Kasumi-1 (cell line): ENCODE data around the gene SYNPO2.

Experiments used
- DNase-seq, 2 experiments: peaks; one replicate each; lab custom pipeline; 2025; lab: John Stamatoyannopoulos, UW

The SYNPO2 gene, protein sequence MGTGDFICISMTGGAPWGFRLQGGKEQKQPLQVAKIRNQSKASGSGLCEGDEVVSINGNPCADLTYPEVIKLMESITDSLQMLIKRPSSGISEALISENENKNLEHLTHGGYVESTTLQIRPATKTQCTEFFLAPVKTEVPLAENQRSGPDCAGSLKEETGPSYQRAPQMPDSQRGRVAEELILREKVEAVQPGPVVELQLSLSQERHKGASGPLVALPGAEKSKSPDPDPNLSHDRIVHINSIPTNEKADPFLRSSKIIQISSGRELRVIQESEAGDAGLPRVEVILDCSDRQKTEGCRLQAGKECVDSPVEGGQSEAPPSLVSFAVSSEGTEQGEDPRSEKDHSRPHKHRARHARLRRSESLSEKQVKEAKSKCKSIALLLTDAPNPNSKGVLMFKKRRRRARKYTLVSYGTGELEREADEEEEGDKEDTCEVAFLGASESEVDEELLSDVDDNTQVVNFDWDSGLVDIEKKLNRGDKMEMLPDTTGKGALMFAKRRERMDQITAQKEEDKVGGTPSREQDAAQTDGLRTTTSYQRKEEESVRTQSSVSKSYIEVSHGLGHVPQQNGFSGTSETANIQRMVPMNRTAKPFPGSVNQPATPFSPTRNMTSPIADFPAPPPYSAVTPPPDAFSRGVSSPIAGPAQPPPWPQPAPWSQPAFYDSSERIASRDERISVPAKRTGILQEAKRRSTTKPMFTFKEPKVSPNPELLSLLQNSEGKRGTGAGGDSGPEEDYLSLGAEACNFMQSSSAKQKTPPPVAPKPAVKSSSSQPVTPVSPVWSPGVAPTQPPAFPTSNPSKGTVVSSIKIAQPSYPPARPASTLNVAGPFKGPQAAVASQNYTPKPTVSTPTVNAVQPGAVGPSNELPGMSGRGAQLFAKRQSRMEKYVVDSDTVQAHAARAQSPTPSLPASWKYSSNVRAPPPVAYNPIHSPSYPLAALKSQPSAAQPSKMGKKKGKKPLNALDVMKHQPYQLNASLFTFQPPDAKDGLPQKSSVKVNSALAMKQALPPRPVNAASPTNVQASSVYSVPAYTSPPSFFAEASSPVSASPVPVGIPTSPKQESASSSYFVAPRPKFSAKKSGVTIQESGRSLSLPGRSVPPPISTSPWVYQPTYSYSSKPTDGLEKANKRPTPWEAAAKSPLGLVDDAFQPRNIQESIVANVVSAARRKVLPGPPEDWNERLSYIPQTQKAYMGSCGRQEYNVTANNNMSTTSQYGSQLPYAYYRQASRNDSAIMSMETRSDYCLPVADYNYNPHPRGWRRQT

DNA sequence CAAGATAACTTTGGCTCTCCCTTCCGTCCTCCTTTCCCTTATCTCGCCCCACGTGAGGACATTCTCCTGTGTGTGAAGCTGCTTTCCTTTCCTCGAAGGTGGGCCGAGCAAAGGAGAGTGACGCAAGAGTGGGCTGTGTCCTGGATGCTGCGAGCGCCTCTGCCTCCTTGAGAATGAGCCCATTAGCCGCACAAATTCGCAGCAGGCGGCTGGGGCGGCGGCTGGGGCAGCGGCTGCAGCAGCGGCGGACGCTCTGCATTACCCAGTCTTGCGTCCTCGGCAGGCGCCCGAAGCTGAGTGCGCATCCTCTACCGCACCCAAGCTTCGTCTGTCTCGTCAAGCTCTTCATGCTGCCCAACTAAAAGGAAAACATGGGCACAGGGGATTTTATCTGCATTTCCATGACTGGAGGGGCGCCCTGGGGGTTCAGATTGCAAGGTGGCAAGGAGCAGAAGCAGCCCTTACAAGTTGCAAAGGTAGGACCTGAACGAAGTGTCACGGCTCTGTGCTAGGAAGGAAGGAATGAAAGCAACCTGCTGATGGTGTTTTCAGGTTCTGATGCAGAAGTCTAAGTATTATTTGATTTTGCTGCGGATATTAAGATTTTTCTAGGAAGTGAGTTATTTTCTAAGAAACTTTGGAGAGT, at the start of gene SYNPO2:
Gene SYNPO2 (plus strand): TSS at position 189 of the 646 bp plus-strand sequence. CDS start 183 bp downstream, at position 372.
- peak; percentile 14 to 37 for DNase-seq

- no peak for DNase-seq
These were observed 49.3 kb upstream of the SYNPO2 start for GRCh38 chr4:118839221-118839927.

DNA sequence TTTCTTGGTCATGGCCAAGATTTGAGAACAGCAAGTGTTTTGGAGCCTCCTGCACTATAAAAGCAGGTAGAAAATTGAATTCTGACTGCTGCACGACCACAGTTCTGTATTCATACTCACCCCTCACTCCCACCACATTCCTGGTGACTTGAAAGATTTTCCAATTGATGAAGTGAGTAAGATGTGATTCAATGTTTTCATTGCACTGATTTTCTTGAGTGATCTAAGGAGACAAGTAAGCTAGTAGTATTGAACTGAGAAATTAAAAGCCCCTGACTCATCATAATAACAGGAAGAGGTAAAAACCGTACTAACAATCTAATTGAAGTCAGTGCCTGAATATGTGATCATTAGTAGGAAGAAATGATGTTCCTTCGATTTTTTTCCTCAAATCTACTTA, 46.6 kb upstream of the SYNPO2 start:
- DNase-seq: no peak

DNA sequence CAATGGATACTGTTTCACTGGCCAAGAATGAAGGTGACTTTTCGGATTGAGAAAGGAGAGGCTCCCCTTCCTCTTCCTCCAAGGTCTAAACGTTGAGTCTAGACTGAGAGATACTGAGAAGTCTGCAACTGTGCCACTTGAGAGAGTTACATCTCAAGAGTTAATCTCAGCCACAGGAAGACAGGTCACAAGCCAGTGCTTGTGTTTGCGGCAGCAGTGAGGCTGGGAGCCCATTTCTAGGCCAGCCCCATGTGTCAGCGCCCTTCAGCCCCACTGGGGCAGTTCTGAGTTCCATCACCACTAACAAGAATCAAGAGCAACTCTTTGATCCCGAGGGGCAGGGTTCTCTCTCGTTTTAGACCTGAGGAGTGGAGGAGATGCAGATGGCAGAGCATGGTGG, 45.4 kb upstream of the SYNPO2 start:
- DNase-seq: no peak

GRCh38 chr4:118845552-118846050, 43.1 kb upstream of the SYNPO2 start:
- no peak for DNase-seq

DNA sequence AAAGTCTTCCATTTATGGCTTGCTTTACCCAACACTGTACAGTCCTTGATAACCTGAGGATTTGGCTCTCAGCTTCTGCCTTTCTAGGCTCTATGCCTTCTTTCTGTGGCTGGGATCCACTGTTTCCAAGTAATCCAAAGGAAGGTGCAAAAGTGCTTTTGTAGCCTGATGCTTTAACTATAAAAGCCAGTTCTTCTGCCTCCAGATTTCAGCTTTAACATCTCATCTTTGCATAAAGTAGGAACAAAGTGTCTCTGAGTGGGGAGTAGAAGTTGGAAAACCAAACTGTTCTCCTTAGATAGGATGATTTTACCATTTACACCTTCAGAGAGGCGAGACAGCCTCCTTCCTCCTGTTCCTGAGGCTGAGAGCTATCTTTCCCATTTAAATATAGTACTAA, 41.7 kb upstream of the SYNPO2 start:
- DNase-seq: no peak

GRCh38 chr4:118848242-118848641, 40.4 kb upstream of the SYNPO2 start:
- DNase-seq: no peak

DNA sequence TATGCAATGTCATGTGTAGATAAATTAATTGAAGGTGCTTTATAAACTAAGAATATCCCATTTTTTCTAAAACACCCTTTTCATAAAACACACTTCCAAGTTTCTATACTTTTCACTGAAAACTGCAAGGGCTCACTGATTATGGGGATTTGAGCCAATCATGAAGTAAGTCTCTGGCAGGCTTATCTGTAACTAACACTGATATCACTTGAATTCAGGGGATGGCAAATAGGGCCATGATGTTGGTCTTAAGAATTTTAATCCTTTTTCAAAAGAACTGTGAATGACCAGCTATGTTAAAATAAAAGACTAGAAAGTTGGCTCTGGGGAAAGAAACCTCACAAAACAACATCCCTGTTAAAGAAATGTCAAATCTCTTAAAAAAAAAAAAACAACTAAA, 39.8 kb upstream of the SYNPO2 start:
- DNase-seq: no peak

GRCh38 chr4:118849867-118850487, 38.7 kb upstream of the SYNPO2 start:
- no peak for DNase-seq

GRCh38 chr4:118850488-118851173, 38.0 kb upstream of the SYNPO2 start:
- no peak for DNase-seq

DNA sequence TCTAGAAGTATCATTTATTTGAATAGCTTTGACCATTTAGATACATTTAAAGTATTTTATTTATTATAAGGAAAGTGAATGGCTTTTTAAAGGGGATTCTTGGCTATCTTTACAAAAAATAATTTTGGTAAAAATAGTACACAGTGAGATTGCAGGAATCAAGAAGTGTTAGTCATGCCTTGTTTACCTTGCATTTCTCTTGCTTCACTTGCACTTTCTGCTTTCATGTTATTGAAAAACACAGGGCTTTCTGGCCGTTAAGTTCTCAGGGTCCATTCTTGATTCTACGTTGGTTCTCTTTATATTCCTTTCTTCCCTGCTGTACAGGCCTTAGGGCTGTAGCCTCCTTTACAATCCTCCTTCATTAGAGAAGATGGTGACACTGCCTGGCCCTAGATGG, 30.9 kb upstream of the SYNPO2 start:
- DNase-seq: no peak

DNA sequence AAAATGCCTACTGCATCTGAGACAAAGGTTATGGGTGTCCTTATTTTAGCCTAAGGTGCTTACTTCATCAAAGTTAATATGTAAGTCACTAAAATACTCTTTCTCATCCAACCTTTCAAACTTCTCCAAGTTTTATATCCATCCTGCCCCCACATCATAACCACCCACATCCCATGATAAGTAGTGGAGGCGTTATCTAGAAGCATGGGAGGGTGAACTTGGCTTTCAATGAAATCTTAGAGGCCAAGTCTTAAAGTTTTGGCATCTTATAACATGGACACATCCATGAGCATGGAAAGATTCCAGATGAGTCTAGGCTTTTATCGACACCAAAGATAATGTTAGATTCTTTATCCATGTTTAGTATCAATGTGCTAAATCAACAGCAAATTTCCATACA, 29.9 kb upstream of the SYNPO2 start:
- DNase-seq: no peak

DNA sequence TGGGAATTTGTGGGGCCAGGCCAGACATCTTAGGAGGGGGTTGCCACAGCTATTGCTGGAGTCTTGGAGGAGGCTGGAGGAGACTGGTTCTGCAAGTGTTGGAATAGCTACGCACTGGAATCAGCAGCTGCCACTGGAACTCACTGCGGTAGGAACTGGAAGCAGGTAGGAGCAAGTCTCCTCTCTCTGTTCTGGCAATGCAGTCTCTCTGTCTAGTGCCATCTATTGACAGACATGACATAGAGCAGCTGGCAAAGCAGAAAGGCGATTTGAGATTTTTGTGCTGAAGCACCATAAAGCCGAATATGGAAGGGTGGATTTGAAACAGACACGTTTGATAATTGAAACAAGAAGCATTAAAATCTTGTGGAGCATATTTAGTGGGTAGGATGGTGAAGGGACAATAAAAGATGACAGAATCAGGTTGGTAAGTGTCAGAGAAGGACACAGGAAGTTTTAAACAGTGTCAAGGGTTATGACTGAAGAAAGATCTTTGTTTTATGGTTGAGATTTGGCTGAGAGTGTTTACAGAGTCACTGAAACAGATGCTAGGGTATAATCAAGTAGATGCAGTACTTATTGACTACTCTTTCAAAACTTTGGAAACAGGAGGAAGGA, 23.5 kb upstream of the SYNPO2 start:
- DNase-seq: peak; percentile 58 to 71

GRCh38 chr4:118866442-118866841, 22.2 kb upstream of the SYNPO2 start:
- DNase-seq: no peak

DNA sequence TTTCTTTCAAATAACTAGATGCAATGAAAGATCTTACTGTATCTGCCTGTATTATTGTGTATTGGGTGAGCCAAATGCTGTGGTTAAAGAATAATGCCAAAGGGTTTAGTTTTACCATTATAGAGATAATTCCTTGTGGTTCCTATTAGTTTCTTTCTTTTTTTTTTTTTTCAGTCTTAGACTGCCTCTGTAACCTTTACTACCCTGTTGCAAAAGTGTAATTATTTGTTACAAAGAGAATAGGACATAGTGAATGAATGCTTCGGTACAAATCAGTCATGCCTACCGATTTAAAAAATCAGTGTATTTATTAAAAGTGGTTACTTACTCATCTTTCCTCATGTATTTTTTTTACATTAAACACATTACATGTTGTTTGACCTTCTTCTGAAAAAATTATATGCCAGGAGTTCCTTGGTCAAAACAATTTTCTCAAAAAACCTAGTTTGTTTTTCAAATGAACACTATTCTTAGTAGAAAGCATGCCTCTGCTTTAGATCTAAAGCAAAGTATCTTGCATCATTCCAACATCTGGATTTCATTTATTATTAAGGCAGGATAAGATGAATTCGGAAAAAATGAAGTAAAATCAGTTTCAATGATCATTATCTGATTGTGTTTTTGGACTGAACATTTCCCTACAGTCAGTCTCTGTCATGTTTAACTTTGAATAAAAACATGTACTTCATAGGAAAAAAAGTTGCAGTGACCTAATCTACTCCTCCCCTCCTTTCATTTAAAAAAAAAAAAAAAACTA, 21.2 kb upstream of the SYNPO2 start:
- DNase-seq: no peak

- DNase-seq: no peak
These were observed 18.8 kb upstream of the SYNPO2 start for GRCh38 chr4:118869808-118870342.

DNA sequence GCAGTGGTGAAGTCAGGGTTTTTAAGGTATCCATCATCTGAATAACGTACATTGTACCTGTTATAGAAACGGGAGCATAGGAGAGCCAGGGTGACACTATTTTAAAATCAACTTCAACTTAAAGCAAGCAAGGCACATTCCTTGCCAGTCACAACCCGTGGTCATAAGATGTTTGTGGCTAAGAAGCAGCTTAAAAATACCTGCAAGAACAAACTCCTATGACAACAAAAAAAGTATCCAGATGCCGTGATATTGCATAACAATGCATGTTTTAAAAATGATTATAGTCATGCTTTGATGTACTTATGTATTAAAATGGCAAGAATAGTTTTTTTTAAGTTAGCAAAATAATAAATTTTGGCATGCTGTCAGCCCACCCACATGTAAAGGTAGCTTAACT, 16.5 kb upstream of the SYNPO2 start:
- no peak for DNase-seq

- DNase-seq: no peak
These were observed 10.9 kb upstream of the SYNPO2 start for GRCh38 chr4:118877797-118878196.
